NCI-H146 treated with DMSO at 0.1 percent for 48 hours (cell line): Measurements from ENCODE around the gene SCUBE2.
"Not testable (repeated sequence)": the region's sequence is repeated elsewhere in the genome, so short reads cannot be mapped to it uniquely, and the experiment has no call there.

ENCODE experiments used
- DNase-seq: peaks from one replicate; lab custom pipeline; 2025; ENCODE audit not compliant: unreplicated experiment; lab: John Stamatoyannopoulos, UW

Gene SCUBE2

DNA sequence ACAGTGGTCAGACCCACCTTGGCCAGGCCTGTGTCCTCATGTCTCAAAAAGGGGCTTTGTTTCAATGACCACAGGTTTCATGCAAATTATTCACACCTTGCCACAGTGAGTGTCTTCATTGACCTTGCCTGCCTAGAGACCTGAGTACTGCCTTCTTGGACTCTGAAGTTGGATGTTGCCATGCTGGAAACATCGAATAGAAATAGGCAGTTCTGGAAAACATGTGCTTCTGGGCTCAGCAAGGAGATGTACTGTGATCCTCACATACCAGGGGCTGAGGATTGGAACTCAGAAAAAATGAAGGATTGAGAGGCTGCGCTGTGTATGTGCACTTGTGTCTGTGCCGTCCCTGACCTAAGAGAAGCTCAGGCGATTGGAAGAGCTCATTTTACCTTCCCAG lies 78.0 kb downstream of the SCUBE2 start:
- DNase-seq, result no peak

DNA sequence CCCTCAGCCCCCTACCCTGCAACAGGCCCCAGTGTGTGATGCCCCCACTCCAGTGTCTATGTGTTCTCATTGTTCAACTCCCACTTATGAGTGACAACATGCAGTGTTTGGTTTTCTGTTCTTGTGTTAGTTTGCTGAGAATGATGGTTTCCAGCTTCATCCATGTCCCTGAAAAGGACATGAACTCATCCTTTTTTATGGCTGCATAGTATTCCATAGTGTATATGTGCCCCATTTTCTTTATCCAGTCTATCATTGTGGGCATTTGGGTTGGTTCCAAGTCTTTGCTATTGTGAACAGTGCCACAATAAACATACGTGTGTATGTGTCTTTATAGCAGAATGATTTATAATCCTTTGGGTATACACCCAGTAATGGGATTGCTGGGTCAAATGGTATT lies 81.9 kb downstream of the SCUBE2 start:
- not testable (repeated sequence) for DNase-seq

DNA sequence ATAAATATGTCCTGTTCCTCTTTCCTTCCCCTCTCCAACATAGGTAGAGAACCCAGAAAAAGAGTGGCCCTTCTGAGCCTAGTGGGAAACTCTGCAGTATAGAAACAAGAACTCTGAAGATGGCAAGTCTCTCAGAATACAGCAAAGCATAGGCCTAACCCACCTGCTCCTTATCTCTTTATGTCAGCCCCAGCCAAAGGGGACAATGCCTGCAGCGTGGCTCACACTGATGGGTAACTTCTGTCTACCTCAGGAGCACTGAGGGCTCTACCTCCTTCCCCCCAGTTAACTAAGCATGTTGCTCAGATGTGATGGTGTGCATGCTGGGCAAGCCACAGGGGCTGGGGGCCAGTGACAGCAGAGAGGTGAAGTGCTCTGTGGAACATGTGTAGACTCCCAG lies 82.7 kb downstream of the SCUBE2 start:
- no peak for DNase-seq

DNA sequence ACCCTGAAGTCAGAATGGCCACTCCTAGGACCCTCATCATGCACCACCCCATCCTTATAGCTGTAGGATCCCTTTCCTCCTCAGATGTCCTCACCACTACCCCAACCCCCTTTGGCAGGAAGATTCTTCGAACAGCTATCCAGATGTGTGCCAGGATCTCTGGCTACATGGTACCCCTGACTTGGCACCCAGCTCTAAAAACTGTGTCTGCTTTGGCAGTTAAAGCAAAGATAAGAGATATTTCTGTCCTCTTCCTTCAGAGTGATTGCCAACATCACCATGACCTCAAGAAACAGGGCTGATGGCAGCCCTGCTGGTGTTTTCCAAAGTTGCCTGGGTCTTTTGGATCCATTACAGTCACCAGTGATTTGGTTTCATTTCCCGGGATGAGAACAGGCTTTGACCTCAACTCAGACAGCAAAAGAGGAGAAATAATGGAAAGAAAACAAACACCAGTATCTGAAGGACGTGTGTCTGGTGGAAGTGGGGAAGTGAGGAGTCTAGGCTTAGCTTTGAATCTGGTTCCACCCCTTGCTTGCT lies 83.3 kb downstream of the SCUBE2 start:
- DNase-seq, result no peak

DNA sequence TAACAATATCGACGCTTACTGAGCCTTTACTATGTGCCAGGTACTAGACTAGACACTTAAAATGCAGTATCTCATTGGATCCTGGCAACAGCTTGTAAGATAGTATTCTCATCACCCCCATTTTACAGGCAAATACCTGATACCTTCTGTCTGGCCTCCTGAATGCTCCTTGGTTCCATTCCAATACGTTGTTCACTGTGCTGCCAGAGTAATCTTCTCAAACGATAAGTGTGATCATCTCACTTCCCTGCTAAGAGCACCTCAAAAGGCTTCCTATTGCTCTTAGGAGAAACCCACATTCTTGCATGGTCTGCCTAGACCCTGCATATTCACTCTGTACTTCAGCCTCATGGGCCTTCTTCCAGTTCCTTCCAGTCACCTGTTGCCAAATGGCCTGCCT lies 86.3 kb downstream of the SCUBE2 start:
- DNase-seq, result no peak

DNA sequence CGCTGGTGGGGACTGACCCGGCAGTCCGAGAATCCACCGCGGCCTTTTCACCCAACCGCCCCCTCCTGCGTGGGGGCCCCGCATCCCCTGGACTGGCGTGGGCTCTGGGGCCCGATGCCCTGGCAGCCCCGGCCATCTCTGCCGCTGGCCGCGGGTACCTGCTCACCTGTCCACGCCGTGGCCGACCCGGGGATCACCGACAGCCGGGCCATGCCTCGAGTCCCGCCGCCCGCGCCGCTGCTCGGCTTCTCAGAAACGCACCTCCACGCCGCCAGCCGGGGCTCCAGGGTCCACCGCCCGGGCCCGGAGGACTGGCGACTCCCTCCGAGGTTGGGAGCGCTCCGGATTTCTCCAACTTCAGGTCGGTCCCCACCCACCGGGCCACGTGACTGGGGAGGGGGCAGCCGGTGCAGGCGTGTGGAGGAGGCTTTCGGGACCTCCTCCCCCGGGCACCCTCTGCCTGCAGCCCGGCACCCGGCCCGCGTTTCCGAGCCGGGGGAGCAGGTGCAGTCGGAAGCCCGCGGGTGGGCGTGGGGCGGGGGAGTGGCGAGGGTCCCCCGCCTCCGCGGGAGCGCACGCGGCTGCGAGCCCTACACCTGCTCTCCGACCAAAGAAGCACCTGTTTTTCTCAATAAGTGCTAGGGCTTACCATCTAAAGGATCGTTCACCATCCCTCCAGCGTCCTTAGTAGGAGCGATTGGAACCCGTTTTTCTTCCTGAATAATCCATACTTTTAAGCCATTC lies 87.0 kb downstream of the SCUBE2 start:
- DNase-seq, result peak; percentile 55

DNA sequence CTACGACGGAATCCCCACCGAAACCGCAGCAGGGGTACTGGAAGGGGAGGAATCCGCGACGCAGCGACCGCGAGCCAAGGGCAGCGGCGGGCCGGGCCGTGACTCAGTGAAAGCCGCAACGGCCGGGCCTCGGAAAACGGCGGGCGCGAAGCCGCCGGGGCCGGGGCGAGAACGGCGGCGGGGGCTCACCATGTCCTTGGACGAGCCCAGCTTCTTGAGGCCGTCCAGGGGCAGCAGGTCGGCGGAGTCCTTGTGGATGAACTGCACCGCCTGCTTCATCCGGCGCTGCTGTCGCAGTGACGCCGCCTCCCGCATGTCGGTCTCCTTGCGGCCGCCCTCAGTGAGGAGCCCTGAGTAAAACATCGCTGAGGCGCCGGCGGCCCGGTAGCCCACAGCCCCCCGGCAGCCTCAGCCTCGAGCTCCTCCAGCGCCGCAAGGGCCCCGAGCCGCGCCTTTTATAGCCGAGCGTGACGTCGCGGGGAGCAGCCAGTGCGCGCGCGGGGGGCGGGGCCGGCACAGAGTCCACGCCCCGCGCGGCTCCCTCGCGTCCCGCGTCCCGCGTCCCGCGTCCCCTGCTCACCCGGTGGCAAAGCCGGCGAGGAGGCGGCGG lies 87.7 kb downstream of the SCUBE2 start, which contains the start of gene NRIP3:
Gene NRIP3 (minus strand): TSS at position 429 of the 610 bp plus-strand sequence. CDS start 66 bp downstream, at position 363.
- peak; percentile 59 for DNase-seq

DNA sequence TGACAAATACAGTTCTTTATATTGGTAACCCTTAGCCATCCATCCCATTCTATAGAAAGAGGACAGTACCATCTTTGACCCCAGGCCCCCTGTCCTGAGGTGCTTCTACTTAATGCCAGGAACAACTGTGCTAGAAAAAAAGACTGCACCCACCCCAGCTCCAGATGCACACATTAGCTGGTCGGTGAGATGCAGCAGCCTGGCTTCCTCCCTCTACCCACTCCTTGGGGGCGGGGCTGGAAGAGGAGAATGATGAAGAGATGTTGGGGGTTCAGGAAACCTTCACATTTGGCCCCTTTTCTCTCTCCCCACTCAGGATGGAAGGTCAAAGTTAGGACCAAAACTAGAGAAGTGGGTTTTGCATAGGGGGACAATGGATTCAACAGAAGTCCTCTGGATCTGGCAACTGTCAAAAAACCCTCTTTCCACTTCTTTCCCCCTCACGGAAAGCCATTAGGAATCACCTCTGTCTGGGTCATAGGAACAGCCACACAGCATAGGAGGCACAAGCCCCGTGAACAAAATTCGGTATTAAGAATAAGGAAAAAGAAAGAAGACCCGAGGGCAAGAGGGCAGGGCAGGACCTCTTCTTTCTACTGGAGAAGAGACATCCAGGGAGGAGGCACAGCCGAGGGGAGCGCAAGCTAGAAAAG lies 88.4 kb downstream of the SCUBE2 start:
- DNase-seq, result no peak

DNA sequence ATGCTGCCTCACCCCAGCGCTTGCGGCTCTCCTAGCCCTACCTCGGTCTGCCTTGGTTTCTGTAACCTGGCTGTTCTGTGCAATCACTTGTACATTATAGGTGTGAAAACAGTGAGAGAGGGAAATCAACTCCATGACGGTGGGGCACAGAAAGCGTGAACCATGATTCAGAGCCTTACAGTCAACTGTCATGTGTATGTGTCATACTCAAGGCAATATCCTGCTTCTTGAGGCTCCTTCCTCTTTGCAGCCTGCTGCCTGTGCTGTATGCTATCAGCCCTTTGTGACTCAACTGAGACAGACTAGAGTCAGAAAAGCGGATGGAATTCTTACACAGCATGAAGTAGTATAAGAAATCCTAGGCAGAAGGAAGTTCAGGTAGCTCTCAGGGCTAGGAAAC lies 89.7 kb downstream of the SCUBE2 start:
- no peak for DNase-seq

DNA sequence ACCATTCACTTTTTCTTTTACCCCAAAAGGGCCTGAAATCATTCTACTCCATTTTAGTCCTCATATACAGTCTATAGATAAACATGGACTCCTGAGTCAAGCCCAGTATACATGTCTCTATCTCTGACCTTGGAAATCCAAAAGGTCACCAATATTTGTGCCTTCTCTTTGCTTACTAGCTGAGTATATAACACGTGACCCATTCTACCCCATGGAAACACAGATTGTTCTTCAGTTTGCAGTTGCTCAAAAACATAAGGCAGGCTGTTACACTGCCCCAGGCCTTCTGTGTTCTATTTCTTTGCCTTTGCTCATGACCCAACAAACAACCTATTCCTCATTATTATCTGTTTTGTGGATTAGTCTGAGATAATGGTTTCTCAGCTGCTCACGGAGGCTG lies 93.4 kb downstream of the SCUBE2 start:
- DNase-seq, result no peak

DNA sequence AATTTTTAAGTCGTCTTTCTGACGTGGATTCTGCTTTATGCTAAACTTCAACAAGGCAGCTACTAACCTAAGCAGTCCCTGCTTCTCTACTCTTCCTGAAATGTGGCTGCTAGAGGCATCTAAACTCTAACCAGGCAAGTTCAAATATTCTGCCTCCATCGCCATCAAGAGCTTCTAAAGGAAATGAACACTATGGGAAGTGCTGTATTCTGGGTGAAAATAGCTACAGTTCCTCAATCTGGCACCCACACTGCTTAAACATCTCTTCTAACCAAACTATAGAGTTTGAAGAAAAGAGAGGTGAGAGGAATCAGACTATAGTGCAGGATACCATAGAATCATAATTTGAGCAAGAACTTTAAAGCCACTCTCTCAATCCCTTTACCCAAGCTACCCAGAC lies 93.9 kb downstream of the SCUBE2 start:
- DNase-seq, result no peak

DNA sequence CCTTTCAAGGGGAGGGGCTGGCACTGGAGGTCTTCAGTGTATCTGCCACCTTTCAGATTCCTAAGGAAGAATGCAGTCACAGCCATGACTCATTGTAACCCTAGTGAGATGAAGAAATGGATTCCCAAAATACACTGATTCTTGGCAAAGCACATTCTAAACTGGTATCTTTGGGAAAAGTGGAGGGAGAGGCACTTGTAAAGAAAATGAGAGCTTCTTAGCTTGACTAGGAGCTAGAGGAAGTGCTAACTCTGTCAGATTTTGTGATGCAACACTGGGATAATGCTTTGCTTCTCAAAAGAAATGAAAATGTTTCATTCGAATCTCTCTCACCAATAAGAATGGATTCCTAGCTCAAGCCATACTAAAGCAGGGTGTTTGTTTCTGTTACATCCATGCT lies 101.9 kb downstream of the SCUBE2 start:
- DNase-seq, result no peak

DNA sequence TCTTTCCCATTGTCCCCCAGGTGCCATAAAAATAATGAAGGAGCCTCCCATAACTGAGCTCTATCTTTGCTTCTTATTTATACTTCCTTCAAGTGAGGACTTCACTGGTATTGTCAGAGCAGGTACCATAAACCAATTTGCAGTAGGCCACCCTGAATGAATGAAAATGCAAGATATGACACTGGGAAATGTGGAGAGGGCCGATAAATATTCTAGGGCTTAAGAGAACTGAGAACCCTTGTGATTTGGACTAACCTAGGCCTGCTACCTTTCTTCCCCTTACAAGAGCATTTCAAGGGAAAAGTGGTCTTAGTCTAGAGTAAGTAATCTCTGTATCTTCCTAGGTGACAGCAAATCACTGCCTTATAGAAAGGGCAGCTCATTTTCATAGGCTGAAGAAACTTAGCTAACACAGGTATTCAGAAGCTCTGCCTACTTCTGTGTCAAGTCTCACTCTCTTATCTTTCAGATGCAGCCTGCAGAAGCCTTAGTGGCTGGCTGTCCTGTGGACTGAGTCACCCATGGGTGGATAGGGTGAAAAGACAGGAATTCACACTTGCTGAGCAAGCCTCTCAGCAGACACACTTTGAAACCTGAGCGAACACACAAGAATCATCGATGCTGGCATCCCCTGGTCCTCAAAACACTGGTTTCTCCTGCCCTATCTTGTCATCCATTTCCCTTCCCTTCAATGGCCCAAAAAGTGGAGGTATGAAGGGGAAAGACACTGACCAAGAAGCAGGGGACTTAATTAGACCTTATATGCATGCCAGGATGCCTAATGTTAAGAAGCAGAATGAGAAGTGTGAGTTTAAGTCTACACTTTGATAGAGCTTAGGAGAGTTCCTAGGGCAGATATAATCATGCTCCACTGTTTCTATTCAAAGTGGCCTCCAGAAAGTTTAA lies 102.8 kb downstream of the SCUBE2 start:
- no peak for DNase-seq

DNA sequence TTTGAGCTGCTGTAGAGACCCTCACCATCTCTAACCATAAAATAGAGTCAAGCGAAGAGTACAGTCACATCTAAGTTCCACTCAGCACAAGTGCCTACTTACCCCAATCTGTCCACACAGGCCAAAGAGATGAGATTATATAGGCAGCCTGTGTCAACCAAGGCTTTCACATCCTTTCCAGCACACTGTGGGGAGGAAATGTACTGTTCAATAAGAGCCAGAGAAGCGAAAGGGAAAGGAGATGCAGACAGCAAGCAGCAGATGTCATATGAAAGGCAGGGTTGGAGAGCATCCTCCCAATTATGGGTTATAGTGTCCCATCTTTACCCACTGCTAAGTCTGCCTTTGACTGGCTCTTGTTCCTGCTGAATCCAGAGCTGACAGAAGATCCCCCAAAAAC lies 104.0 kb downstream of the SCUBE2 start:
- no peak for DNase-seq

DNA sequence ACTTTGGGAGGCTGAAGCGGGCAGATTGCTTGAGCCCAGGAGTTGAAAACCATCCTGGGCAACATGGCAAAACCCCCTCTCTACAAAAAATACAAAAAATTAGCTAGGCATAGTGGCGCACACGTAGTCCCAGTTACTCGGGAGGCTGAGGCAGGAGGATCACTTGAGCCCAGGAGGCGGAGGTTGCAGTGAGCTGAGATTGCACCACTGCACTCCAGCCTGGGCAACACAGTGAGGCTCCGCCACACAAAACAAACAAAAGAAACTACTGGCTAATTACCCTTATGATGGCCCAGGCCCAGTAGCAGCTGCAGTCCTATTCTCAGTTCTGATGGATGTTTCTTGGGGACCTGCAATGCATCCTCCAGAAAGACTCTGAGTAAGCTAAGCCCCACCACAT lies 104.6 kb downstream of the SCUBE2 start:
- not testable (repeated sequence) for DNase-seq

DNA sequence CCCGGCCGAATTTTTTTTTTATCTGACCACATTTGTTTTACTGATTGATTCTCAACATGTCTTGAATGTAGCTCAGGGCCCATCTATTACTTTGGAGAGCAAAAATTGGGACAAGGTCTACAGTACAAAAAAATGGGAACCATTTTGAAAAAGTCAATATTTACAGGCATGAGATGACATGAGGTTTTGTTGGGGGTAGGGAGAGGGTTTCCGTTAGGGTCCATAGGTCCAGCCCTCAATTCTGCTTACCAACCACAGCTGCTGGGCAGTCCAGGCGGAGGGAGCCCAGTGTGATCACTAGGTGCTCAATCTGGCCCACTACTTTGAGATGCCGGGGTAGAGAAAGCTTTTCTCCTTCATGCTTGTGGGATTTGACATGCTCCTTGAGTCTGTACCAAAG lies 105.9 kb downstream of the SCUBE2 start:
- no peak for DNase-seq

DNA sequence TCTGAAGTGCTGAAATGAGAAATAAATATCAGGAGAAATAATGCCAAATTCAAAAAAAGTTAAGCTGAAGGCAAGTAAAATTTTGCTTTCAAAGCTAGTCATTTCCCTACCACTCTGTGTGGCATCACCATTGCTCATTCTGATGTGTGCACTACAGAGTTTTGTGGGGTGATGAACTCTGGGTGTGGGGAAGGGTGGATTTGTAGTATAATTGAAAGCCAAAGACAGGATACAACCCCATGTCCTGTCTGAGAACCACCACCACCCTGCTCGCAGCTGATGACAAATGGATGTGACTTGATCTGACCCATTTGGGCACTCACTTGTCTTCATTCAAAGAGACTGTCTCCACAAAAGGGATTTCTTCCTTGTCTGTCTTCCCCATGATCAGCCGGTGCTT lies 107.8 kb downstream of the SCUBE2 start:
- no peak for DNase-seq

DNA sequence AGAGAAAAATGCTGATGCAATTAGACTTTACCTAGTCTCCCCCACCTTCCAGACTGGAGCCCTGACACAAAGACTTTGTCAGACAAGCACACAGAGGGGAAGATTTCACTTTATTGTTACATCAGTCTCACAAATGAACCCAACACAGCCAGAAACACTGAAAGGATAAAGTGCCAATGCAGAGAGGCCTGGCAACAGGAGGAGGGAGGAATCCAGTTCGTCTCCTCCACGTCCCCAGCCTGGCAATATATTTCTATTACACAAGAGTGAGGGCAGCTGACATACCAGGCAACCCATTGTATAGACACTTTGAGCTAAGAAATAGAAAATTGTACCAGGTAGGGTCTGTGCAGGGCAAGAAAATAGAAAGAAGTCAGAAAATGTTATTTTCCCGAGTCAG lies 110.9 kb downstream of the SCUBE2 start:
- DNase-seq, result no peak

DNA sequence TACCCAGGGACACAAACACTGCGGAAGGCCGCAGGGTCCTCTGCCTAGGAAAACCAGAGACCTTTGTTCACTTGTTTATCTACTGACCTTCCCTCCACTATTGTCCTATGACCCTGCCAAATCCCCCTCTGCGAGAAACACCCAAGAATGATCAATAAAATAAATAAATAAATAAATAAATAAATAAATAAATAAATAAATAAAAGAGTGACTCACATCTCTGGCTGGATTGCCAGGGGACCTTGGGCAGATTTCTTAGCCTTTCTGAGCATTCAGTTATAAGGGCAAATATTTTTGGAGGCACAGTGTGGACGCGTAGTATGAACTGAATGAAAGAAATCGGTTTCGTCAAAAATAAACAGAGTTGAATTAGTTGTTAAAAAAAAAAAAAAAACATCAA lies 112.0 kb downstream of the SCUBE2 start:
- not testable (repeated sequence) for DNase-seq

DNA sequence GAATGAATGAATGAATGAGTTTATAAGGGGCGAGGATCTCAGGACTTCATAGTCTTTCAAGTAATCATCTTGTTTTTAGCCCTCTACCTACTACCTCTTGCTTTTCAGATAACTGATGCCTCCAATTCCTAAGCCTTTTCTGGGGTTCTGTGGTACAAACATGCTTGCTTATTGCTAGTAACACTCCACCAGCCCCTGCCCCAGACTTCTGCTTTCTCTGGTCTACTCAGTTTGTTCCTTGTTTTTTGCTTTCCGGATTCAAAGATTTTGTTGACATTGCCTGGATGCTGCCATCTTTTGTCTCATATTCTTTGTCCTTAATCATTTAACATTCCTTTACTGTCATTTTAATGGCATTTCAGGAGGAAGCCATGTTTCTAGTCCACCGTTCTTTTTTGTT lies 118.3 kb downstream of the SCUBE2 start:
- DNase-seq, result no peak

DNA sequence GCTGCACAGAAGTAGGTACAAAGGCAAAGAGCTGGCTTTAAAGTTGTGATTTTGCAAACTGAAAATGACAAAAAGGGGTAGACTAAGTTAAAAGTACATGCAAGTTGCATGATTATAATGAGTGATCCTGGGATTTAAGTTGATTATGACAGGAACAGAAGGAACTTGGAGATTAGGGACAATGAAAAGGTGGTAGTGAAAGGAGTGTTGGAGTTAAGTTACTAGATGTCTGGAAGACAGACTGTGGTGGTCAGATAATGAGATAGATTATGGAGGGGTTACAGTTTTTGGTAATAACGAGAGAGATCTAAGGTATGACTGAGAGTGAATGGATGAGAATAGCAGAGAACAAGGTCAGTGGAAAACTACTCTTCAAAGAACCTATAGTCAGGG lies 119.5 kb downstream of the SCUBE2 start:
- no peak for DNase-seq
